B cell (primary cell): ENCODE results near the gene GAMT. TPM values are rescaled to one million over a fixed set of nuclear protein-coding genes. Genes with fewer than 3 reads are reported as not detected.

Experiments used
- ATAC-seq: fragments of 200-7000 bp; cut with Tn5 transposase; one replicate; pipeline ENCODE4 v1.10.0; 2021; ENCODE audit warnings: low read depth, mild to moderate bottlenecking, moderate number of reproducible peaks, moderate library complexity
- CTCF ChIA-PET: fragments of 350-600 bp; sonication (Branson Sonifier 250); formaldehyde crosslinking; loops from one replicate; lab custom pipeline; 2021; ENCODE audit warnings: antibody characterized with exemption, inconsistent platforms; lab: Charles Lee
- POLR2A ChIA-PET: fragments of 350-600 bp; sonication (Branson Sonifier 250); formaldehyde crosslinking; loops from one replicate; lab custom pipeline; 2021; ENCODE audit warnings: antibody characterized with exemption; lab: Charles Lee
- DNase-seq: peaks from one replicate; pipeline ENCODE4 v3.0.0; 2013
- H2AFZ ChIP-seq: 2 replicates; pipeline ENCODE4 v1.6.1; 2012; ENCODE audit warnings: mild to moderate bottlenecking, low read depth, low read length; ENCODE audit not compliant: insufficient read depth, poor library complexity, severe bottlenecking
- H3K27ac ChIP-seq, 2 donors: 1 replicate in 1 of 2; 2 replicates in 1 of 2; pipeline ENCODE4 v1.5.1; 2012 to 2013; ENCODE audit warnings: low read length in 2 of 2, mild to moderate bottlenecking in 2 of 2, moderate library complexity in 1 of 2
- H3K27me3 ChIP-seq, 4 experiments: fragments of 200-600 bp in 1 of 4; sonication (generic) in 1 of 4; replicated peaks in 1 of 4; 1 replicate in 2 of 4; 2 replicates in 2 of 4; pipeline versions ENCODE4 v1.6.1 to v1.7.0; 2013 to 2016; ENCODE audit warnings: low read length in 3 of 4, mild to moderate bottlenecking in 2 of 4, mixed read lengths in 1 of 4, moderate library complexity in 1 of 4; ENCODE audit not compliant: insufficient read depth in 4 of 4, control insufficient read depth in 3 of 4; ENCODE audit errors: control extremely low read depth in 1 of 4
- H3K36me3 ChIP-seq, 2 experiments: replicated peaks in 1 of 2; 1 replicate in 1 of 2; 2 replicates in 1 of 2; pipeline versions ENCODE4 v1.6.1 to v1.7.1; 2013; ENCODE audit warnings: low read length in 1 of 2; ENCODE audit not compliant: insufficient read depth in 2 of 2, control insufficient read depth in 1 of 2; ENCODE audit errors: control extremely low read depth in 1 of 2, extremely low read depth in 1 of 2
- H3K4me1 ChIP-seq, 2 donors: fragments of 200-600 bp in 1 of 2; sonication (generic) in 1 of 2; 1 replicate in 1 of 2; 2 replicates in 1 of 2; pipeline versions ENCODE4 v1.5.1 to v1.6.1; 2013 to 2017; ENCODE audit warnings: low read length in 2 of 2; ENCODE audit not compliant: control insufficient read depth in 2 of 2, insufficient read depth in 2 of 2
- H3K4me2 ChIP-seq: replicated peaks from 2 replicates; pipeline ENCODE3; 2012; ENCODE audit warnings: mild to moderate bottlenecking, low read depth, low read length; ENCODE audit not compliant: poor library complexity, severe bottlenecking
- H3K4me3 ChIP-seq, 5 experiments: fragments of 200-600 bp in 1 of 5; sonication (generic) in 1 of 5; 1 replicate in 3 of 5; 2 replicates in 2 of 5; pipeline versions ENCODE4 v1.5.1 to v1.7.0; 2011 to 2016; ENCODE audit warnings: low read length in 4 of 5, mild to moderate bottlenecking in 4 of 5, low read depth in 2 of 5, control low read depth in 1 of 5, moderate library complexity in 1 of 5; ENCODE audit not compliant: insufficient read depth in 1 of 5; ENCODE audit errors: control extremely low read depth in 1 of 5, extremely low read depth in 1 of 5
- H3K79me2 ChIP-seq: fragments of 200-600 bp; sonication (generic); one replicate; pipeline ENCODE4 v1.6.0; 2016; ENCODE audit warnings: low read length; ENCODE audit not compliant: control insufficient read depth, insufficient read depth
- H3K9ac ChIP-seq: fragments of 200-600 bp; sonication (generic); 2 replicates; pipeline ENCODE4 v1.6.1; 2017; ENCODE audit warnings: mild to moderate bottlenecking, low read length, moderate library complexity
- H3K9me3 ChIP-seq, 3 donors: one replicate each; pipeline versions ENCODE4 v1.6.1 to v1.7.1; 2013; ENCODE audit warnings: low read length in 2 of 3; ENCODE audit not compliant: control insufficient read depth in 2 of 3, insufficient read depth in 1 of 3; ENCODE audit errors: control extremely low read depth in 1 of 3
- H4K20me1 ChIP-seq: 2 replicates; pipeline ENCODE4 v1.6.0; 2012; ENCODE audit warnings: mild to moderate bottlenecking, low read length; ENCODE audit not compliant: insufficient read depth, control insufficient read depth, poor library complexity, severe bottlenecking
- H3K27ac Mint-ChIP-seq: one replicate; pipeline ENCODE4 v1.8.0; 2021; ENCODE audit warnings: mixed read lengths
- H3K27me3 Mint-ChIP-seq: one replicate; pipeline ENCODE4 v1.8.0; 2021; ENCODE audit warnings: mixed read lengths
- H3K4me1 Mint-ChIP-seq: one replicate; pipeline ENCODE4 v1.8.0; 2021; ENCODE audit warnings: mixed read lengths
- H3K4me3 Mint-ChIP-seq: one replicate; pipeline ENCODE4 v1.8.0; 2021; ENCODE audit warnings: mixed read lengths
- H3K9me3 Mint-ChIP-seq: one replicate; pipeline ENCODE4 v1.8.0; 2022; ENCODE audit warnings: mixed read lengths; ENCODE audit not compliant: insufficient read depth
- EZH2 ChIP-seq: IDR thresholded peaks from 2 replicates; pipeline ENCODE4 v1.6.1; 2012; ENCODE audit warnings: borderline replicate concordance, low read depth, mild to moderate bottlenecking, moderate library complexity, low read length; ENCODE audit not compliant: insufficient read depth, poor library complexity, severe bottlenecking
- WGBS: methylation state at CpG from one replicate; pipeline ENCODE4 v1.1.5; 2013; ENCODE audit warnings: missing lambda C conversion rate; ENCODE audit not compliant: insufficient coverage; 5-methylcytosine and 5-hydroxymethylcytosine counted together
- intact Hi-C: fragments of 100-400 bp; cut with micrococcal nuclease; formaldehyde crosslinking; loops from one replicate; pipeline ENCODE4 v1.10.0; 2022
- polyA plus RNA-seq: library from polyadenylated mRNA; depleted of rRNA; stranded (reverse); fragments of >200 nt; gene quantifications from 2 replicates; pipeline ENCODE4 v1.2.3, GENCODE V29; 2012
- total RNA-seq, 2 donors: library from RNA; stranded (reverse); fragments of 120-200 nt in 1 of 2; gene quantifications; 1 replicate in 1 of 2; 2 replicates in 1 of 2; pipeline versions ENCODE4 v1.2.3 to v1.2.4, GENCODE V29; 2013 to 2022
- TF ChIP-seq, protein P1 (sequence below): fragments of 200-600 bp; IDR thresholded peaks from one replicate; pipeline ENCODE4 v1.8.0; 2022; ENCODE audit warnings: antibody characterized with exemption, mild to moderate bottlenecking

The GAMT gene
- total and polyA plus RNA-seq, 2 donors (not counting 1 experiment from before 2014, with no cell fraction given), result 8.8 to 12.1 TPM

DNA sequence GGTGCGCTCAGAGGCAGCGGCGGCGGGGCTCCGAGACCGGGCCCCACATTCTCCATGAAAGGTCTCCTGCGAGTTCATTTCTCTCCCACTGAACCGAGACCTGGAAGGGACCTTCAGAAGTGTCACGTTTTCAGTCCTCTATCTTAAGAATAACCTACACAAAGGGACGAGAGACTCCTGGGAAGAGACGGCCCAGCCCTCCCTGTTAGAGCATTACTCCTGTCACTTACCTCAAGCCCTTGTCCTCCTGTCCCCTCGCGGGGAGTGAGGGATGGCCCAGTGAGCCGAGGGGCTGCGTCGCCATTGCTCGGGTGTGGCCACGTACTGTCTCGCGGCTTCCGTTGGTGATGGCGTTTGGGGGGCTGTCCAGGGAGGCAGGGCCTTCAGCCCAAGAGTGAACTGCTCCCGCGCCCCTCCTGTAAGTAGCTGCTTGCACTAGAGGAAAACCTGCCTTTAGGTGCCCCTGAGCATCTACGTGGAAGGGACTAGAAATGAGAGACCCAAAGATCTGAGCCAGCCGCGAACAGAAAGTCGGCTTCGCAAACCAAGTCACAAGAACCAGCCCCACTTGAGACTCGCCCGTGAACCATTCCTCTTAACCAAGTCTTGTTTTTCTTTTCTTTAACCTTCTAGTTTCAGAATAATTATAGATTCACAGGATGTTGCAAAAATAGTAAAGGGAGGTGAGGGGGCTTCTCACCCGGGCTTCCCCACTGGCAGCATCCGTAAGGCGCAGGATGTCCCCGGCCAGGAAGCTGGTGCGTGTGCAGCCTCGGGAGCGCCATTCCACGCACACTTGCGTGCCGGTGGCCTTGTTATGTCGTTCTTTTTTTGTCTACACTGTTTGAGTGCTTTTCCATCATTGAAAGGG is 38.7 kb downstream of the GAMT start:
- intact Hi-C loops, result no loop called here
- peak overlapping the region; percentile 66 for H3K4me2 ChIP-seq
- no peak overlapping the region for H3K27ac Mint-ChIP-seq

More for the DNA sequence above, 38.7 kb downstream of the GAMT start:
- H3K9me3 Mint-ChIP-seq, result no peaks in the 10 kb centered on the region
- Histone ChIP-seq H3K27ac (peak overlapping the region in 1 of 2 donors; percentile 57), H3K9ac (peak overlapping the region; percentile 21), H3K79me2 (peaks cover 13% of the 10 kb centered on the region), H4K20me1 (no peaks in the 10 kb centered on the region), H3K4me1 (peaks cover 18 to 22% of the 10 kb centered on the region in 2 donors), H3K27me3 (no peaks in the 10 kb centered on the region), H3K36me3 (peaks cover 0 to 37% of the 10 kb centered on the region in 2 experiments), H3K4me3 (peak overlapping the region in 2 of 5 experiments; percentile 40 to 47), H3K9me3 (peaks cover 0 to under 1% (median 0%) of the 10 kb centered on the region in 3 donors), H2AFZ (peak overlapping the region; percentile 52)
- ChIA-PET CTCF (no interaction called here), POLR2A (no interaction called here)
- peak overlapping the region; percentile 74 for H3K4me3 Mint-ChIP-seq
- H3K4me1 Mint-ChIP-seq, result peaks cover 27% of the 10 kb centered on the region
- DNase-seq (no peak), ATAC-seq (no peak)
- TF ChIP-seq EZH2, result no peak
- TF ChIP-seq, protein P1, sequence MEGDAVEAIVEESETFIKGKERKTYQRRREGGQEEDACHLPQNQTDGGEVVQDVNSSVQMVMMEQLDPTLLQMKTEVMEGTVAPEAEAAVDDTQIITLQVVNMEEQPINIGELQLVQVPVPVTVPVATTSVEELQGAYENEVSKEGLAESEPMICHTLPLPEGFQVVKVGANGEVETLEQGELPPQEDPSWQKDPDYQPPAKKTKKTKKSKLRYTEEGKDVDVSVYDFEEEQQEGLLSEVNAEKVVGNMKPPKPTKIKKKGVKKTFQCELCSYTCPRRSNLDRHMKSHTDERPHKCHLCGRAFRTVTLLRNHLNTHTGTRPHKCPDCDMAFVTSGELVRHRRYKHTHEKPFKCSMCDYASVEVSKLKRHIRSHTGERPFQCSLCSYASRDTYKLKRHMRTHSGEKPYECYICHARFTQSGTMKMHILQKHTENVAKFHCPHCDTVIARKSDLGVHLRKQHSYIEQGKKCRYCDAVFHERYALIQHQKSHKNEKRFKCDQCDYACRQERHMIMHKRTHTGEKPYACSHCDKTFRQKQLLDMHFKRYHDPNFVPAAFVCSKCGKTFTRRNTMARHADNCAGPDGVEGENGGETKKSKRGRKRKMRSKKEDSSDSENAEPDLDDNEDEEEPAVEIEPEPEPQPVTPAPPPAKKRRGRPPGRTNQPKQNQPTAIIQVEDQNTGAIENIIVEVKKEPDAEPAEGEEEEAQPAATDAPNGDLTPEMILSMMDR, result no peak
- H3K27me3 Mint-ChIP-seq, result no peaks in the 10 kb centered on the region
- WGBS, result 76% methylated on average over 37 of the region's 42 CpGs
